Right renal cortex interstitium (tissue), 3 donors: Measurements from ENCODE around the gene SMC1B. TPM values are rescaled to one million over a fixed set of nuclear protein-coding genes. Genes with fewer than 3 reads are reported as not detected.
A peak's percentile ranks its signal among the peaks of the same experiment; 100 is the strongest.

Experiments
- DNase-seq, 3 donors: peaks; one replicate each; pipeline ENCODE4 v3.0.0-alpha.2; 2013; ENCODE audit warnings: low read depth in 3 of 3, low spot score in 2 of 3
- polyA plus RNA-seq, 3 donors: library from polyadenylated mRNA; unstranded; fragments of 120-200 nt; gene quantifications; one replicate each; pipeline ENCODE4 v1.2.1, GENCODE V29; 2013; ENCODE audit not compliant: insufficient read length in 3 of 3

The SMC1B gene
- polyA plus RNA-seq, 3 donors = 0.11 to 0.42 (median 0.25) TPM

DNA sequence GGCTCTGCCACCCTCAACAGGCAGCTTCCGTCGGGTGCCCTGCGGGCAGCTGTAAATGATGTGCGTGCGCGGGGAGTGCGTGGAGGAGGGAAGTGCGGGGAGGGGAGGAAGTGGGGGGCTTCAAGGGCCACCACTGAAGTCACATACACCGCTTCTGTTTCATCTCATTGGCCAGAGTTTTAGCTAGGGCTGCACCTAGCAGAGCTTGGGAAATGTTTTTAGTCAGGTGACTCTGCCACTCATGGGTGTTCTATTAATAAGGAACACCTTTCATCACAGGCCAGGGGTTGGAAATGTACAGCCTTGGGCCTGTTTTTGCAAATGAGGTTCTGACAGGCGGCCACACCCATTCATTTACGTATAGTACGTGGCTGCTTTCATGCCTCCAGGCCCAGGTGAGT, 89.1 kb downstream of the SMC1B start:
- no peak for DNase-seq

DNA sequence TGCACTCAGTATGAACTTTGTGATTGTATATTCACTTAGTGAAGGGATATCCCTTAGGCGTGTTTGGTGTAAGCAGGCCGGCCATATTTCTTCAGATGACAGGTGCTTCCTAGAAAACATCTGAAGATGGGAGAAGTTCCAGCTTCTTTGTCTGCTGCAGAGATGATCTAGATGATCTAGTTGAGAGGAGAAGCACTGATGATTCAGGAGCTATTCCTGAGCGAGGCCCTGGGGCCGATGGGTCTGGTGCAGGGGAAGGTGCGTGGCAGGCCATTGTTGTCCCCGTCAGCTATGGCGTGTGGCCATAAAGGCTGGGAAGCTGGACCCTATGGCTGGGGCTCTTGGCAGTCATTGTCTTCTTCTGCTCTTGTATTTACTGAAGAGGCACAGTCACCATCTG, 89.7 kb downstream of the SMC1B start:
- DNase-seq = no peak

DNA sequence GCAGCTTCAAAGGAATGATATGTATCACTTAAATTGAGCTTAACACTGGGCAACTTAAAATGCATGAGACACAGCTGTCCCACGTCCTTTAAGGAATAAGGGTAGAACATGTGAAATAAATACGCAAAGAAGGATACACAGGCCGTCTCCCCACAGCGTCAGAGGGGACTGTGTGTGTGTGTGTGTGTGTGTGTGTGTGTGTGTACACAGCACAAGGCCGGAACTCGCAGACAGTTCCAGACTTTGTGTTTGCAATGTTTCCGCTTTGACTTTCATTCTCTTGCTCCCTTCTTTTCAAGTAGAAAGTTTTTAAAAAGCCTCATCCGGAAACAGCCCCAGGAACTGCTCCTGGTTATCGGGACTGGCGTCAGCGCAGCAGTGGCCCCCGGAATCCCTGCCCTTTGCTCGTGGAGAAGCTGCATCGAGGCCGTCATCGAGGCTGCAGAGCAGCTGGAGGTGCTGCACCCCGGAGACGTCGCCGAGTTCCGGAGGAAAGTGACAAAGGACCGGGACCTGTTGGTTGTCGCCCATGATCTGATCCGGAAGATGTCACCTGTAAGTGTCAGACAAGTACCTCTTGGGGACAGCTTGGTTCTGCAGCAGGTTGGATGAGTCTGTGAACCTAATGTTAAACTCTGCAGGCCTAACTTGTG, 90.4 kb downstream of the SMC1B start:
- DNase-seq = no peak

DNA sequence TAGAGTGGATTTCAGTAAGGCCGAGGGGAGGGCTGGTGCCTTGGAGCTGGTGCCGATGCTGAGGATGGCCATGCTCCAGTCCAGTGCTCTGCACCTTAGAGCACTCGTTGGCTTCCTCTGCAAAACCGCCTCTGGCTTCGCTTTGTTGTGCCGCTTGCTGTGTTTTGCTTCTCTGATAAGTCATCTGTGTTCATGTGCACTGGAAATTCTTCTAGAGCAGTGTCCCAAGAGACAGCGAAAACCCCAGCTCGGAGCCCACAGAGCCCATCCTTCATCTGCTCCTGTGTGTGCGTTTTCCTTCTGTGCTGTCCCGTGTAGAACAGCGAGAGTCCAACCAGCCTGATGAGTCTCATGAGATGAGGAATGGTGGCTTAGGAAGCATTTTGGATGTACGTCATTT, 91.6 kb downstream of the SMC1B start:
- no peak for DNase-seq

DNA sequence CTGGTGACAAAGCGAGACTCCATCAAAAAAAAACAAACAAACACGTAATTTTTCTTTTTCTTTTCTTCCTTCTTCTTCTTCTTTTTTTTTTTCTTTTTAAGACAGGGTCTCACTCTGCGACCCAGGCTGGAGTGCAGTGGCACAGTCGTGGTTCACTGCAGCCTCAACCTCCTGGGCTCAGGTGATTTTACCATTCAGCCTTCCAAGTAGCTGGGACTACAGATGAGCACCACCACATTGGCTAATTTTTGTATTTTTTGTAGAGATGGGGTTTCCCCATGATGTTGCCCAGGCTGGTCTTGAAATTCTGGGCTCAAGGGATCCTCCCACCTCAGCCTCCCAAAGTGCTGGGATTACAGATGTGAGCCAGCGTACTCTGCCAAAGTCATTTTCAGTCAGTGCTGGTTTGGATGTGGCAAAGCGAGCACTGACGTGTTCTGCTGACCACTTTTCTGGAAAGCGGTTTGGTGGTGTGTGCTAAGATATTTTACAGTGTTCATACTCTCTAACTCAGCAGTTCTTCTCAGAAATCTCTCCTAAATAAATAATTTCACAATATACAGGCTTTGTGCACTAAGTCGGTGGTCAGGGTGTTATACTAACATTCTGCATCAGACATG, 92.9 kb downstream of the SMC1B start:
- no peak for DNase-seq

DNA sequence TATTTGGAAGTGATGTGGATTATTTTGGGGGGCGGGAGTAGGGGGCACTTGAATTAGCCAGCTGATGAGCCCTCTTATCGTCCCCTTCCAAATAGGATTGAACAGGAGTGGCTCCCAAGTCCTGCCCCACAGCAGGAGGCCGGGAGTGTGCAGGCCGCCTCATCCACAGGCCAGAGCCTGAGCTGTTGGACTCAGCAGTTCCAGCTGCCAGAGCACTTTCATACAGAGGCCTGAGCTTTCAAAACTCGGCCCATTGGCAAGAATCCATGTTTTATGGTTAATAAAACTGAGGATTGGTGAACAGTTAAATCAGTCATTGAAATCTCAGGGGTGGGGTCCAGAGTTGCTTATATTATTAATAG, 94.1 kb downstream of the SMC1B start:
- DNase-seq = no peak

DNA sequence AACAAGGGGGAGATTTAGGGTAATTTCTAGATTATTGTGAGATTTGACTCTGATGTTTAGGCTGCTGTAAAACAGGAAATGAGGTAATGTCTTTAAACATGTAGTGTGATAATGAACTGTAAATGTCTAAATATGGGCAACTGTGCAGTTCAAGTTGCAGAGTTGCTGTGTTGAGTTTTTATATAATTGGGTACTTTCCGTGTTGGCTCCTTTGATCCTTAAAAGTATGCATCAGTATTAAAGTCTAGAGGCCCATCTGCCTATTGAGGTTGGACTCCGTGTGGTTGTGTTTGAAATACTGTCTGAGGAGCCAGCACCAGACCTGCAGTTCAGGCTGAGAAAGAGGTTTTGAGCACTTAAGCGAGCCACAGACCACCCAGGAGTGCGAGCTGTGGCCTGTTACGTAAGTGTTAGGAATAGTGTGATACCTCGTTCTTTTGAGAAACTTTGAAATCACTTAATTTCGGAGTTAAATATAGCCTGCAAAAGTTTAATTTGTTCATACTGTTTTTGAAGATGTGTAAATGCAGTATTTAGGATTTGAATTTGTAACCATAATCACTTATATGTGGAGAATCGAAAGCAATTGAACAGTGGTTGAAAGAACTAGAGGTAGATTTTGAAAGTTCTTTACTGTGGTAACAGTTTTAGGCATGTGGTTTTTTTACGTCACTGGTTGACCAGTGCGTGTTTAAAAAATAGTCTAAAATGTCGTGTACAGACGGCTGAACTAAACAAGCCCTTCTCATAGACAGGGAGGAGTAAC, 94.7 kb downstream of the SMC1B start:
- no peak for DNase-seq

DNA sequence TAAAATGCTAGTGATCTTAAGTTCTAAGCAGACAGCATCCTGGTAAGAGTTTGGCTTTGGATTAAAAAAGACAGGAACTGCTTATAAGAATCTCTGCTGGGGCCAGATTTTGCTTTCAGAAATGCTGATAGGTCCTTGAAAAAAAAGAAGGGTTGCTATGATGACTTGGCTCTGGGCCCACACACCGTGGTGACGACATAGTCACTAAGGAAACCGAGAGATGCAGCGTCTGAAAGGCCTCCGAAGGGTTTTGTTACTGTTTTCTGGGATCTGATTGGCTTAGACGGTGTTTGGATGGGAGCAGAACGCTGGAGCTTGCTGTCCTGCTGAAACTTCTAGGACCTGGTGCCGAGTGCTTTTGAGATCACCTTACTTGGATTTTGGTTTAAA, 95.2 kb downstream of the SMC1B start:
- peak in 2 of 3 donors; percentile 61 to 65 for DNase-seq

DNA sequence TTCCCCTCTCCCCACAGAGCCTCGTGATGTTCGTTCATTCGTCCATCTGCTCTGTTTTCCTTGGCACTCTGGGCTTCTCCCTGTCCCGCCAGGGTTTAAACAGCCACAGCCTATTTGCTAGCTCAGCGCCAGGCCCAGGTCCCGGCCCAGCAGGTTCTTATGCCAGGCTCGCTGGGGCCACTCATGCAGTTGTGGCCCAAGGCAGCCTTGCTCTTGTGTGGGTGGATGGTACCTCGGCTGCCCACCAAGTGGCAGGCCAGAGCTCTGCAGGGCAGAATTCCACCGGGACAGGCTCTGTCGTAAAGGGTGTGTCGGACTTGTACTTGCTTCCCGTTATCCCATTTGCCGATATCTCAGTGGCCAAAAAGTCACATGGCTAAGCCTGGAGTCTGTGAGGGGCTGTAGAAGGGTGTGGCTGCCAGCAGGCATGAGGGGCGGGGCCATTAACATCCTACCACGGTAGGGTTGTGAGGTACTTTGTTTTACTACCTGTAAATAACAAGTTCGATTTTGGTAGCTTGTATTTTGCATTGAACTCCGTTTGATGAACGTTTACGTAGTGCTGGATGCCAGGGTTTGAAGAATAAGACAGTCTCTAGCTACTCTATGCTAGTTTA, 95.7 kb downstream of the SMC1B start:
- no peak for DNase-seq

DNA sequence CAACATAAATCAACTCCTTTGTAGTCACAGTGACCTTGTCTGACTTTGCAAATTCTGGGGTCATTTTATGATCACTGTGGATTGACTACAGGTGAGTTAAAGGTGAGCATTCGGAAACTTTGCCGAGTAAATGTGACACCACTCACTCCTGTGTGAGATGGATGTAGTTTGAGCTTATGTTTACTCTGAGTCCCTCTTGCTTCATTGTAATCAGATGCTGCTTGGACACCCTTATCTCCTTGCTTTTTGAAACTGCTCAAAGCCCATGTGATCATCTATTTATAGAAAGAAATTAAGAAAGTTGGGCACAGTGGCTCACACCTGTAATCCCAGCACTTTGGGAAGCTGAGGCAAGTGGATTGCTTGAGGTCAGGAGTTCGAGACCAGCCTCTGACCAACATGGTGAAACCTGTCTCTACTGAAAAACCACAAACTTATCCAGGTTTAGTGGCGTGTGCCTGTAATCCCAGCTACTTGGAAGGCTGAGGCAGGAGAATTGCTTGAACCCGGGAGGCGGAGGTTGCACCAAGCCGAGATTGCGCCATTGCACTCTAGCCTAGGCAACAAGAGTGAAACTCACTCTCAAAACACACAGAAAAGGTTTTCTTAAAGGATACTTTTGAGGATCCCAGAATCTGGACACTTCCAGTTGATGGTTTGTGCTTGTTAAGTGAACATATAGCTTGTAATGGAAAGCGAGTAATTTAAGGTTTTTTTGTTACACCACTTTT, 96.4 kb downstream of the SMC1B start:
- no peak for DNase-seq

DNA sequence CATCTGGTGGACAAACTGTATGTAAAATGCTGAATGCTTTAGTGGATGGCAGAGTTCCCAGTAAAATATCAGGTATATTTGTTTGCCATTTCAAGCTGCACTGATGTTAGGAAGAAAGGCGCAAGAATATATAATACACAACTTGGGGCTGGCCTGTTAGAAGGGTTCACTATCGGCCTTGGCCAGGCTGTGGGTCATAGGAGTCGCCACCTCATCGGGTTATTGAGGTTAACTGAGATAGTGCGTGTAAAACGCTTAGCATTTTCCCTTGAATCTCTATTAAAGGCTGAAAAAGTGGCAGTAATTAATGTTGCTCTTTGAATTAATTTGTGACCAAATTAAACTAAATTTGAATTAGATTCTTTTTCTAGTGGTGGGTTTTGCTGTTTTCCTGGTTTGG, 98.6 kb downstream of the SMC1B start:
- no peak for DNase-seq

DNA sequence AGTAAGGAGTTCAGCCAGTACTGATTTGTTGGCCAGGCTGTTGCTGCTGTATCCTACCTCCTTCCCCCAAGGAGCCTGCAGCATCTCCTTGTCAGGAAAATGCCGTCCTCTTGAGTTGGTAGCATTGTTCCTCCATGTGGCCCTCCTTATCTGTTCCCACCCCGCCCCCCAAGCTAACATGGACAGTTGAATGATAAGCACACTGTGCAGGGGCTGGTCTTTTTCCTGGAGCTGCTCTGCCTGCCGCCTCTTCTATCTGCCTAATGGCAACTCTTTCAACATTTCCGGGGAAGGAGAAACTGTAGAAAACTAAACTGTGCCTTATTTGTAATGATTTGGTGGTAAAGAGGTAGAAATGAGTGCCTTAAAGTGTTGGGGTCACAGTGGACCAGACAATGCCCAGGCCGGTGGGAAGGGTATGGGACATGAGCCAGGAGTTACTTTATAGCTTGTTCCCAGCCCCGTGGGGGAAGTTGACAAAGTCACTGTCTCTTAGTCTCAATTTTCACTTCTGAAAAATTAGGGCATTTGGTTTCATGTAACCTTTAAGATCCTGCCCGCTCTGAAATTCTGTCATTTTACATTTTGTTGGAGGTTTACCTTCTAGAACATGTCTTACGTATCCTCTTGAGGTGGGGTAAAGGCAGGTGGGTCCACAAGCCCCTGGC, 99.2 kb downstream of the SMC1B start:
- no peak for DNase-seq

DNA sequence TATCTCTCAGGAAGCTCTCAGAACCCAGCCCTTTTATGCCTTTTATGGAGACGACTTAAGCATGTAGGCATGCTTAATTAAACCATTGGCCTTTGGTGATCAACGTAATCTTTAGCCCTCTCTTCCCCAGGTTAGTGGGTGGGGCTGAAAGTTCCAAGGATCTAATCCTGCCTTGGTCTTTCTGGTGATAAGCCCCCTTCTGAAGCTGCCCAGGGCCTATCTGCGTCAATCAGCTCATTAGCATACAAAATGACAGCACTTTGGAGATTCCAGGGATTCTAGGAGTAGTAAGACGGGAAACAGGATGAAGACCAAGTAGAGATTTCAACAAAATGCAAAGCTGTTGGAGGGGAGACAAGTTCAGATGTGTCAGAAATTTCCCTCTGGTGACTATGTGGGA, 100.5 kb downstream of the SMC1B start:
- no peak for DNase-seq

DNA sequence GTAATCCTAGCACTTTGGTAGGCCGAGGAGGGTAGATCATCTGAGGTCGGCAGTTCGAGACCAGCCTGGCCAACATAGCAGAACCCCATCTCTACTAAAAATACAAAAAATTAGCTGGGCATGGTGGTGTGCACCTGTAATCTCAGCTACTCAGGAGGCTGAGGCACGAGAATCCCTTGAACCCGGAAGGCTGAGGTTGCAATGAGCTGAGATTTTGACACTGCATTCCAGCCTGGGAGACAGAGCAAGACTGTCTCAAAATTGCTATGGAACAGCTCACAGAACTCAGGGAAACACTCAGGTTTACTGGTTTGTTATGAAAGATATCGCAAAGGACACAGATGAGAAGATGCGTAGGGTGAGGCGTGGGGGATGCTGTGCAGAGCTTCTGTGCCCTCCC, 101.0 kb downstream of the SMC1B start:
- DNase-seq = no peak

DNA sequence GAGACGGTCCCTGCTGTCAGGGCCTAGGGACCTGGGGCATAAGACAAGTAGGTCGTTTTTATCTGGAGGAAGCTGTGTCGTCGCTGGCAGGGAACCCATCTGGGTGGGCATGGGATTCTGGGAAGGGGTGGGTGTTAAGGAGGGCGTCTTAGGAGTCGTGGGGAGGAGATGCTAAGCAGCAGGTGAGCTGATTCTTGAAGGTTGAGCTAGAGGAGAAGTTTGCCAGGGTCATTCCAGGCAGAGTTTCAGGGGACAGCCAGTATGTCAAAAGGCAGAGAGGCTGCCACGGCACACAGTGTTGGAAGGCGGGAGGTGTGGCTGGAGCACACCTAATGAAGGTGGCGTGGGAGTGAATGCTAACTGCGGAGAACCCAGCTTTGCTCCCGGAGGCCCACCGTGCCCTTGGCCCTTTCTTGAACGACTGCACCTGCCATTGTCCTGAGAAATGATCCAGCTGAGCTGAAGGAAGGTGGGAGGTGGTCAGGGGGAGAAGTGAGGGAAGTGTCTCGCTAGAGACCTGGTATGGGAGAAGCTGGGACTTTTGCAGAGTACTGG, 102.3 kb downstream of the SMC1B start:
- no peak for DNase-seq

DNA sequence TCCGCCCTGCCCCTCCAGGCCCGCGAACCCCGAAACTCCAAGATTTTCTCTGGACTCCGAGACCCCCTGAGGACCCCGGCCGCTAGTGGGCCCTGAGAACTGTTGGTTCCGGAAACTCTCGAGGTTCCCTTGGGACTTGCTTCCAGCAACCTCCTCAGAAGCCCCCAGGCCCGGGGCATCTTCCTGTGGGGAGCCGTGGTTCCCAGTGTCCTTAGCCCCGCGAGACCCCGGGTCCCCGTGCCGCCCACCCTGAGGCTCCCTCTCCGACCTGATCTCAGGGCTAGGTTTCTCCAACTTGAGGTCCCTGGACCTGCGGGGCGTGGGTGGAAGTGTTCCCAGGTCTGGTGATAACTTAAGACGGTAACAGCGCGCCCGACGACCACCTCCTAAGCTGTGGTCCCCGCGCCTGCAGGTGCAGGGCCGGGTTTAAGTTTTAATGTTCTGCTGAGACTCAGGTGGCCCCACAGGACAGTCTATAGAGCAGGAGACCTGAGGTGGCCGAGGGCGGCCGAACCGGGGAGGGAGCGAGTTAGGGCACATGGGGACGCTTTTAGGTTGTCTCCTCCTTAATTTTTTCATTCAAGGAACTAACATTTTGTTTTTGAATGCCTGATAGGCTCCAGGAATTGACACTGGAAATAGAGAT, 102.9 kb downstream of the SMC1B start:
- no peak for DNase-seq

DNA sequence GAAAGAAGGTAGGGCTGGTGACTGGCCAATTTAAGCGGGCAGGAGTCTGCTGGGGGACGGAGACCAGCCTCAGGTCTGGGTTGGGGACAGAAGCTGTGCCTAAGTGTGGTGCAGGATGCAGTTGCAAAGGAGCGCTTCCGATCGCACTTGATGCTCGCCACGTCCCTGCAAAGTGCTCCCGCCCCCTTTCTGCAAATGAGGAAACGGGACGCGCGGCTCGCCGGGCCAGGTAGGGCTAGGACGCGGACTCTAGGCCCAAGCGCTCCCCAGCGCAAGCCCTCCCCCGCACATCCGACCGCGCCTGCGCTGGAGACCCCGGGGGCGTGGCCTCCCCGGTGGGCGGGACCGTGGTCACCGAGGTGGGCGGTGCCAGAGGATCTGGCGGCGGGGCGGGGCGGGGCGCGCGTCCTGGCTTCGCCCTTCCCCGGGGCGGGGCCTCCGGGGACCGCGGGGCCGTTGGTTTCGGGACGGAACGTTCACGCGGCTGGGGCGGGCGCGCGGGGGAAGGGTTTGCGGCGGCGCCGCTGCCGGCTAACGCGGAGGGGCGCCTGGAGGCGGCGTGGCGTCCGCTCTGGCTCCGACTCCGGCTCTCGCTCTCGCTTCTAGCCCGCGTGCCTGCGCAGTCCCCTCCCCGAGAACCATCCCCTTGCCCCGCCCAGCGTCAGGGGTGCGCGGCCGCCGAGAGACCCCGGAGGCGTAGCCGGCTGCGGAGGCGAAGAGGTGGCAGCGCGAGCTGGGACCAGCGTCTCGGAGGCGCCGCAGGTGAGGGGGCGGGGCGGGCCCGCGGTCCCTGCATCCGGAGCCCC, 103.8 kb downstream of the SMC1B start, which contains the start of gene FAM118A:
TSS of gene FAM118A (plus strand) at position 513 of the 806 bp plus-strand sequence. CDS start 12,446 bp downstream, outside the sequence.
- DNase-seq = peak; percentile 82 to 88 (median 83)

DNA sequence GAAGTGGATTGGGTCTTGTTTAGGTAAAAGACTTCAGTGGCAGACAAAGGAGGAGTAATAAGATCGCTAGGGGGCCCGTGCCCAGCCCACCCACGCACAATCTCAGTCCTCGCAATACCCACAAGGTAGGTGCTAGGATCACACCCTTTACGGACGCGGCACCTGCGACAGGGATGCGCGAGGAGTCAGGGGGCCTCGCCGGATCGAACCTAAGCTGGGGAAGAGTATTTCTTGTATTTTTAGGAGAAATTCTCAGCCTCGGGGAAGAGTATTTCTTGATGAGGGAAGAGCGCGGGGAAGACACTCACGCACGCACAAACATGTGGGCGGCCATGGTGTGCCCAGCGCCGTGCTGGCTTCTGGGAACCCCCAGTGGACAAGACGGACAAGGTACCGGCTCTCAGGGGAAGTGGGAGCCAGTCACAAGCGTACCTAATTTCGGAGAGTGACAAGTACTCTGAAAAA, 104.4 kb downstream of the SMC1B start:
- DNase-seq = no peak
